Effector memory CD8-positive, alpha-beta T cell (primary cell): Measurements from ENCODE around the gene GDF10.

Experiments used
- ATAC-seq: fragments of 150-1000 bp; cut with Tn5 transposase; replicated peaks from 2 replicates; pipeline ENCODE4 v1.10.0; 2021; ENCODE audit warnings: mild to moderate bottlenecking, moderate library complexity
- DNase-seq, 3 experiments: peaks; one replicate each; pipeline ENCODE4 v3.0.0; 2021
- H3K27ac Mint-ChIP-seq, 2 donors: one replicate each; pipeline ENCODE4 v1.8.0; 2022; ENCODE audit warnings: mild to moderate bottlenecking in 2 of 2, mixed read lengths in 2 of 2, moderate library complexity in 2 of 2
- H3K27me3 Mint-ChIP-seq, 2 donors: one replicate each; pipeline ENCODE4 v1.8.0; 2022; ENCODE audit warnings: mixed read lengths in 2 of 2
- H3K36me3 Mint-ChIP-seq: one replicate; pipeline ENCODE4 v1.8.0; 2022; ENCODE audit warnings: mild to moderate bottlenecking, moderate library complexity, mixed read lengths; ENCODE audit not compliant: insufficient read depth
- H3K4me1 Mint-ChIP-seq, 2 donors: one replicate each; pipeline ENCODE4 v1.8.0; 2022; ENCODE audit warnings: low read depth in 2 of 2, mixed read lengths in 2 of 2
- H3K4me3 Mint-ChIP-seq, 2 donors: one replicate each; pipeline ENCODE4 v1.8.0; 2022; ENCODE audit warnings: mild to moderate bottlenecking in 2 of 2, mixed read lengths in 2 of 2, moderate library complexity in 2 of 2
- H3K9me3 Mint-ChIP-seq, 2 donors: one replicate each; pipeline ENCODE4 v1.8.0; 2022; ENCODE audit warnings: mixed read lengths in 2 of 2

The GDF10 gene

GRCh38 chr10:47340608-47341170 is 40.7 kb downstream of the GDF10 start:
- Mint-ChIP-seq H3K4me3 (no peak overlapping the region), H3K4me1 (peaks cover 0 to 2% of the 10 kb centered on the region in 2 donors), H3K36me3 (no peaks in the 10 kb centered on the region), H3K9me3 (no peaks in the 10 kb centered on the region), H3K27me3 (peaks cover 17 to 36% of the 10 kb centered on the region in 2 donors), H3K27ac (no peak overlapping the region)
- peak; percentile 44 for ATAC-seq
- peak; percentile 33 to 57 (median 37) for DNase-seq

- no peaks in the 10 kb centered on the region for H3K9me3 Mint-ChIP-seq
- H3K36me3 Mint-ChIP-seq, result no peaks in the 10 kb centered on the region
- ATAC-seq (no peak), DNase-seq (no peak)
- H3K4me1 Mint-ChIP-seq, result no peaks in the 10 kb centered on the region
- peaks cover 13% of the 10 kb centered on the region in 2 donors for H3K27me3 Mint-ChIP-seq
- H3K27ac Mint-ChIP-seq, result no peak overlapping the region
- no peak overlapping the region for H3K4me3 Mint-ChIP-seq
Observed at GRCh38 chr10:47344996-47345870, 45.2 kb downstream of the GDF10 start.

- DNase-seq, result no peak
- Mint-ChIP-seq H3K27ac (no peak overlapping the region), H3K36me3 (no peaks in the 10 kb centered on the region), H3K9me3 (no peaks in the 10 kb centered on the region), H3K4me3 (no peak overlapping the region), H3K27me3 (peaks cover 0 to 6% of the 10 kb centered on the region in 2 donors), H3K4me1 (no peaks in the 10 kb centered on the region)
- no peak for ATAC-seq
Observed at GRCh38 chr10:47346581-47347302, 46.7 kb downstream of the GDF10 start.

DNA sequence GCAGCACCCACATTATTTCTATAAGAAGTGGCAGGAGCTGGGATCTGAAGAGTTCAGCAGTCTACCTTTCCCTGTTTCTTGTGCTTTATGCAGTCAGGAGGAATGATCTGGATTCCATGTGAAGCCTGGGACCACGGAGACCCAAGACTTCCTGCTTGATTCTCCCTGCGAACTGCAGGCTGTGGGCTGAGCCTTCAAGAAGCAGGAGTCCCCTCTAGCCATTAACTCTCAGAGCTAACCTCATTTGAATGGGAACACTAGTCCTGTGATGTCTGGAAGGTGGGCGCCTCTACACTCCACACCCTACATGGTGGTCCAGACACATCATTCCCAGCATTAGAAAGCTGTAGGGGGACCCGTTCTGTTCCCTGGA is 47.3 kb downstream of the GDF10 start:
- H3K27ac Mint-ChIP-seq, result no peak overlapping the region
- H3K4me1 Mint-ChIP-seq, result no peaks in the 10 kb centered on the region
- ATAC-seq (no peak), DNase-seq (no peak)
- no peak overlapping the region for H3K4me3 Mint-ChIP-seq
- H3K36me3 Mint-ChIP-seq, result no peaks in the 10 kb centered on the region
- H3K9me3 Mint-ChIP-seq, result no peaks in the 10 kb centered on the region
- H3K27me3 Mint-ChIP-seq, result peaks cover 0 to 6% of the 10 kb centered on the region in 2 donors

DNA sequence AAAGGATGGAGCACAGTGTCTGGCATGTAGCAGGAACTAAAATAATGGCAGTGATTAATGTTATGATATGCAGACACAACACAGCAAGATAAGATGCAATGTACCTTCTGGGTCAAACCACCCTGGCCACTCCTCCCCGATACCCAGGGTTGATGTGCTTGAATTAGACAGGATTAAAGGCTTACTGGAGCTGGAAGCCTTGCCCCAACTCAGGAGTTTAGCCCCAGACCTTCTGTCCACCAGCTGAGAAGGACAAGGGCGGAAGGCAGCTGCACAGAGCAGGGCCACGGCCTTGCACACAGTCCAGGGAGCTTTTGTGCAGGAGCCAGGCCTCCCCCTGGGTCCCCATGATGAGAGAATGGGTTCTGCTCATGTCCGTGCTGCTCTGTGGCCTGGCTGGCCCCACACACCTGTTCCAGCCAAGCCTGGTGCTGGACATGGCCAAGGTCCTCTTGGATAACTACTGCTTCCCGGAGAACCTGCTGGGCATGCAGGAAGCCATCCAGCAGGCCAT is 48.2 kb downstream of the GDF10 start, which contains the start of gene RBP3:
Gene RBP3 (plus strand): TSS at position 226 of the 514 bp plus-strand sequence. CDS start 122 bp downstream, at position 348.
- no peaks in the 10 kb centered on the region for H3K36me3 Mint-ChIP-seq
- H3K27me3 Mint-ChIP-seq, result peaks cover 0 to 10% of the 10 kb centered on the region in 2 donors
- no peaks in the 10 kb centered on the region for H3K9me3 Mint-ChIP-seq
- no peaks in the 10 kb centered on the region for H3K4me1 Mint-ChIP-seq
- no peak within 1 kb of the TSS for H3K4me3 Mint-ChIP-seq
- ATAC-seq (no peak), DNase-seq (no peak)
- H3K27ac Mint-ChIP-seq, result no peak within 1 kb of the TSS

- H3K9me3 Mint-ChIP-seq, result no peaks in the 10 kb centered on the region
- ATAC-seq (no peak), DNase-seq (no peak)
- no peaks in the 10 kb centered on the region for H3K36me3 Mint-ChIP-seq
- H3K4me1 Mint-ChIP-seq, result no peaks in the 10 kb centered on the region
- no peak overlapping the region for H3K27ac Mint-ChIP-seq
- H3K4me3 Mint-ChIP-seq, result no peak overlapping the region
- peaks cover 0 to 10% of the 10 kb centered on the region in 2 donors for H3K27me3 Mint-ChIP-seq
Observed at GRCh38 chr10:47348661-47349470, 48.9 kb downstream of the GDF10 start.

GRCh38 chr10:47349516-47349915 is 49.5 kb downstream of the GDF10 start:
- no peak overlapping the region for H3K4me3 Mint-ChIP-seq
- H3K27me3 Mint-ChIP-seq, result peaks cover 3 to 10% of the 10 kb centered on the region in 2 donors
- H3K36me3 Mint-ChIP-seq, result no peaks in the 10 kb centered on the region
- no peaks in the 10 kb centered on the region for H3K4me1 Mint-ChIP-seq
- no peak for ATAC-seq
- DNase-seq, result no peak
- H3K9me3 Mint-ChIP-seq, result no peaks in the 10 kb centered on the region
- H3K27ac Mint-ChIP-seq, result no peak overlapping the region

- Mint-ChIP-seq H3K27ac (no peak overlapping the region), H3K27me3 (peaks cover 7 to 10% of the 10 kb centered on the region in 2 donors), H3K4me1 (no peaks in the 10 kb centered on the region), H3K36me3 (no peaks in the 10 kb centered on the region), H3K4me3 (no peak overlapping the region), H3K9me3 (no peaks in the 10 kb centered on the region)
- ATAC-seq (no peak), DNase-seq (no peak)
Observed at GRCh38 chr10:47349941-47350371, 50.0 kb downstream of the GDF10 start.

GRCh38 chr10:47350671-47351640 is 51.0 kb downstream of the GDF10 start:
- Mint-ChIP-seq H3K9me3 (no peaks in the 10 kb centered on the region), H3K4me1 (no peaks in the 10 kb centered on the region), H3K27me3 (peaks cover 7 to 10% of the 10 kb centered on the region in 2 donors), H3K36me3 (no peaks in the 10 kb centered on the region), H3K27ac (no peak overlapping the region), H3K4me3 (no peak overlapping the region)
- DNase-seq (no peak), ATAC-seq (no peak)

GRCh38 chr10:47351899-47352815 is 52.2 kb downstream of the GDF10 start:
- Mint-ChIP-seq H3K36me3 (peaks cover 2% of the 10 kb centered on the region), H3K27me3 (peaks cover 7 to 10% of the 10 kb centered on the region in 2 donors), H3K9me3 (no peaks in the 10 kb centered on the region), H3K27ac (no peak overlapping the region), H3K4me3 (no peak overlapping the region), H3K4me1 (no peaks in the 10 kb centered on the region)
- ATAC-seq, result no peak
- no peak for DNase-seq

DNA sequence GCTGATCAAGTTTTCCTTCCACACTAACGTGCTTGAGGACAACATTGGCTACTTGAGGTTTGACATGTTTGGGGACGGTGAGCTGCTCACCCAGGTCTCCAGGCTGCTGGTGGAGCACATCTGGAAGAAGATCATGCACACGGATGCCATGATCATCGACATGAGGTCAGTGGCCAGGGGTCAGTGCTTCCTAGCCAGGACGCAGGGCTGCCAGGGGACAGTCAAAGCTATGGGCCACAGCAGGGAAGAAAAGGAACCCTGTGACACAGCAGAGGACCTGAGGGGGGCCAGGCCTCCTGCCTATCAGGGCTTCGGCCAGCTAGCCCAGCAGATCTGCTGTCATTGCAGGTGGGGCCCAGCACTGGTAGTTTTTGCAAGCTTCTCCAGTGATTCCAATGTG is 53.4 kb downstream of the GDF10 start:
- ATAC-seq, result no peak
- Mint-ChIP-seq H3K36me3 (peaks cover 4% of the 10 kb centered on the region), H3K4me3 (no peak overlapping the region), H3K27ac (no peak overlapping the region), H3K27me3 (peaks cover 5 to 7% of the 10 kb centered on the region in 2 donors), H3K9me3 (no peaks in the 10 kb centered on the region), H3K4me1 (no peaks in the 10 kb centered on the region)
- no peak for DNase-seq
